ENCODE data around the gene ITGB6. TPM values are rescaled to one million over a fixed set of nuclear protein-coding genes. Genes with fewer than 3 reads are reported as not detected.

The ITGB6 gene
- total RNA-seq, 6 donors from 2014 or later = 52.6 to 124 (median 68.8) TPM

DNA sequence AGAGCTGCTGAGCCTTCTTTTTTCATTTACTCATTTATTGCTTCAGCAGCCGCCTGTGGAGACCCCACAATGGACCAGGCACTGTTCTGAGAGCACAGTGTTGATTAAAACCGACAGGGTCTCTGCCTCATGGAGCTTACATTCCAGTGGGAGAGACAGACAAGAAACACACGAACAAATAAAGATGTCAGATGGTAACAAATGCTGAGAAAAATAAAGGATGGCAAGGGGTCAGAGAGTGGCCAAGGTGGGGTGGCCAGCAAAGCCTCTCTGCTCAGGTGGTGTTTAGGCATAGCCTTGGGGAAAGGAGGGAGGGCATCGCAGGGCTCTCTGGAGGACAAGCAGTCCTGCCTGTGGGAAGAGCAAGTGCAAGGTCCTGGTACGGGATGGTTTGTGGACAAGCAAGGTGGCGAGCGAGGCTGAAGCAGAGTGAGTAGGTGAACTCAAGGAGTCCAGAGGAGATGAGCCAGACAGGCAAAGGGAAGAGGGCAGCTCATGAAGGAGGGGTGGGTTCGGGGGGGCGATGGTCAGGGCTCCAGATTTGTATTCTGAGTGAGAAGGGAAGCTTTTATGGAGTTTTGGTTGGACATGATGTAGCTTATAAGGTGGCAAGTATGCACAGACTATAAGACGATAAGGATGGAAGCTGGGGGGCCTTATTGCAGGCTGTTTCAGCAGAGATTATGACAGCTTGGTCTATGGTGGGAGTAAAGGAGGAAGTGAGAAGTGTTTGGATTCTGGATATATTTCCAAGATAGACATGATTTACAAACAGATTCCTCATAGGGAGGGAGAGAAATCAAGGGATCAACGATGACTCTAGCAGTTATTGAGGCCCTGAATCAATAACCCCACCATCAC lies 8.8 kb upstream of the ITGB6 start:
- DNase-seq (no peak), ATAC-seq (ENCODE audit: low FRiP score in 2 of 2) (no peak)
- TF ChIP-seq EP300 (IDR thresholded peaks at IDR 0.05) (no peak), POLR2A (IDR thresholded peaks at IDR 0.05) (no peak), POLR2AphosphoS5 (IDR thresholded peaks at IDR 0.05) (no peak)
- TF ChIP-seq, protein P1, sequence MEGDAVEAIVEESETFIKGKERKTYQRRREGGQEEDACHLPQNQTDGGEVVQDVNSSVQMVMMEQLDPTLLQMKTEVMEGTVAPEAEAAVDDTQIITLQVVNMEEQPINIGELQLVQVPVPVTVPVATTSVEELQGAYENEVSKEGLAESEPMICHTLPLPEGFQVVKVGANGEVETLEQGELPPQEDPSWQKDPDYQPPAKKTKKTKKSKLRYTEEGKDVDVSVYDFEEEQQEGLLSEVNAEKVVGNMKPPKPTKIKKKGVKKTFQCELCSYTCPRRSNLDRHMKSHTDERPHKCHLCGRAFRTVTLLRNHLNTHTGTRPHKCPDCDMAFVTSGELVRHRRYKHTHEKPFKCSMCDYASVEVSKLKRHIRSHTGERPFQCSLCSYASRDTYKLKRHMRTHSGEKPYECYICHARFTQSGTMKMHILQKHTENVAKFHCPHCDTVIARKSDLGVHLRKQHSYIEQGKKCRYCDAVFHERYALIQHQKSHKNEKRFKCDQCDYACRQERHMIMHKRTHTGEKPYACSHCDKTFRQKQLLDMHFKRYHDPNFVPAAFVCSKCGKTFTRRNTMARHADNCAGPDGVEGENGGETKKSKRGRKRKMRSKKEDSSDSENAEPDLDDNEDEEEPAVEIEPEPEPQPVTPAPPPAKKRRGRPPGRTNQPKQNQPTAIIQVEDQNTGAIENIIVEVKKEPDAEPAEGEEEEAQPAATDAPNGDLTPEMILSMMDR (IDR thresholded peaks at IDR 0.05) = no peak
- peaks cover 23 to 34% (median 26%) of the 10 kb centered on the region in 4 donors for H3K4me1 ChIP-seq
- 88% methylated on average over 9 to 11 of the region's 11 CpGs for WGBS, 2 donors
- H3K36me3 ChIP-seq = no peaks in the 10 kb centered on the region
- no peaks in the 10 kb centered on the region for H3K27me3 ChIP-seq
- H3K27ac ChIP-seq = peak overlapping the region; percentile 45 to 79 (median 68)
- no peak overlapping the region for H3K4me3 ChIP-seq
- H3K9me3 ChIP-seq = no peaks in the 10 kb centered on the region

DNA sequence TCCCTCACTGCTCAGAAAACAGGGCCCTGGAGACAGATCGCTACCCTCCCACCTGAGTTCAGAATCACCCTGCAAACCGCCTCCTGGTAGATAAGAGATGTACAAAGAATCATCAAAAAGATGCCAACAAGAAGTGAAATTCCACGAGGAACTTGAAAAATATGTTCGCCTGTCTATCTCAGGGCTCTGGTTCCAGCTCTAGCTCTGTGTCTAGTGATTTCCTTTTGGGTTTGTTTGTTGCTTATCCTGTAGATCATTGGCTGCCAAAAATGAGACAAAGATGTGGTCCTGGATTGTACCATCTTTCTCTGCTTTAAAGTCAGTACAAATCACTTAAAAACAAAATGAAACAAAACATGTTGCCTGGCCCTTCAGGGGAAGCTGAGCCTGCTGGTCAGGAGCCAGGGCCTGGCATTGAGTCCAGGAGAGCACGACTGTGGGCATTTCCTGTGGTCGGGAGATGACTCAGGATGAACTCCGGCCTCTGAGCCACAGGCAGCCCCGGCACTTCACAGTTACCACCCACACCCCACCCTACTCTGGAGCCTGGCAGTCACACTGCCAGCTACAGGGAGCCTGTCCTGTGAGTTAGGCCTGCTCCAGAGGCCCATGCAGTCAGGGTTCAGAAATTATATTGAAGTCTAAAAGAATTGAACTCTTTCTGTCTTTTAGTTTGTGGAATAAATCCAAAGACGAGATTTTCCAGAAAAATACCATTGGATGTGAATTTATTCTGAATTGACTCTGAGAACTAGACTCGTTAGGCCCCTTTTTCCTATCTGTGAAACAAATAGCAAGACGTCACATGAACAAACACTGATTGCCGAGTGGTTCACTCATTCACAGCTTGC lies 8.0 kb upstream of the ITGB6 start:
- no peaks in the 10 kb centered on the region for H3K9me3 ChIP-seq
- no peak overlapping the region for H3K4me3 ChIP-seq
- H3K4me1 ChIP-seq = peaks cover 23 to 34% (median 26%) of the 10 kb centered on the region in 4 donors
- TF ChIP-seq POLR2A (IDR thresholded peaks at IDR 0.05) (no peak), POLR2AphosphoS5 (IDR thresholded peaks at IDR 0.05) (peak in 1 of 2 donors; percentile 60)
- ATAC-seq (ENCODE audit: low FRiP score in 2 of 2) (peak; percentile 85), DNase-seq (peak in 1 of 2 donors; percentile 85)
- no peaks in the 10 kb centered on the region for H3K27me3 ChIP-seq
- H3K27ac ChIP-seq = peak overlapping the region; percentile 45 to 79 (median 68)
- 43 to 49% methylated on average over 12 of the region's 12 CpGs for WGBS, 2 donors
- no peaks in the 10 kb centered on the region for H3K36me3 ChIP-seq

DNA sequence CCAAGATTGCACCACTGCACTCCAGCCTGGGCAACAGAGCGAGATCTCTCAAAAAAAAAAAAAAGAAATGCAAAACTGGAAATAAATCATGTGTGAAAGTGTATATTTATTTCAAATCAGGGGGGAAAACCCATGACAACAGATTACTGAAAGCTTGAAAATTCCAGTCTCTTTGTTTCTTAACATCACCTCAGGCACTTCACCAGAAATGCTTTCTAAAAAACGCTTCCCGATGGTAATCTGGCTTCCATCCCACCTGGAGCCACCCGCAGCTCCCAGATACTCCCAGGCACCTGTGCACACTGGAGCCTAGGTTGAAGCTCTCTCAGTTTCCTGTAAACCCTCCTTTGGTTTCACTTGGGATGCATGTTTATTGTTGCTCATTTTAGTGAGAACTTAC lies 7.2 kb upstream of the ITGB6 start:
- H3K27me3 ChIP-seq = no peaks in the 10 kb centered on the region
- no peak for TF ChIP-seq POLR2A (IDR thresholded peaks at IDR 0.05)
- TF ChIP-seq EP300 (IDR thresholded peaks at IDR 0.05) = no peak
- no peak for TF ChIP-seq POLR2AphosphoS5 (IDR thresholded peaks at IDR 0.05)
- TF ChIP-seq, protein P1 (IDR thresholded peaks at IDR 0.05) = no peak
- H3K4me1 ChIP-seq = peaks cover 23 to 34% (median 26%) of the 10 kb centered on the region in 4 donors
- H3K9me3 ChIP-seq = no peaks in the 10 kb centered on the region
- no peak overlapping the region for H3K4me3 ChIP-seq
- H3K36me3 ChIP-seq = no peaks in the 10 kb centered on the region
- 72 to 77% methylated on average over 4 of the region's 4 CpGs for WGBS, 2 donors
- DNase-seq = no peak
- ATAC-seq (ENCODE audit: low FRiP score in 2 of 2) = no peak
- H3K27ac ChIP-seq = peak overlapping the region in 3 of 4 donors; percentile 45 to 77 (median 60)

DNA sequence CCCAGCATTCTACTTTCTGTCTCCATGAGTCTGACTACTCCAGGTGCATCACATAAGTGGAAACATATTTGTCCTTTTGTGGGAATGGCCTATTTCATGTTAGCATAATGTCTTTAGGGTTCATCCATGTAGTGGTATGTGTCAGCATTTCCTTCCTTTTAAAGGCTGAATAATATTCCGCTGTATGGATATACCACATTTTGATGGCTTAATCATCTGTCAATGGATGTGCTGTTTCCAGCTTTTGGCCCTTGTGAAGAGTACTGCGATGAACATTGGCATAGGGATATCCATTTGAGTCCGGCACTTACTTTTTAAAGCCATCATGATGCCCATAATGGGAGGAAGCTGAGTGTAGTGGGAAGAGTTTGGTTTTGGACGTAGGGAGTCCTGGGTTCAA lies 6.4 kb upstream of the ITGB6 start:
- no peak for TF ChIP-seq EP300 (IDR thresholded peaks at IDR 0.05)
- TF ChIP-seq POLR2A (IDR thresholded peaks at IDR 0.05) = no peak
- TF ChIP-seq, protein P1 (IDR thresholded peaks at IDR 0.05) = no peak
- TF ChIP-seq POLR2AphosphoS5 (IDR thresholded peaks at IDR 0.05) = no peak
- peak overlapping the region in 1 of 4 donors; percentile 8 for H3K27ac ChIP-seq
- WGBS, 2 donors = 85 to 93% methylated on average over 4 of the region's 4 CpGs
- no peak overlapping the region for H3K4me3 ChIP-seq
- no peaks in the 10 kb centered on the region for H3K36me3 ChIP-seq
- DNase-seq = no peak
- H3K9me3 ChIP-seq = no peaks in the 10 kb centered on the region
- peaks cover 23 to 34% (median 26%) of the 10 kb centered on the region in 4 donors for H3K4me1 ChIP-seq
- no peak for ATAC-seq (ENCODE audit: low FRiP score in 2 of 2)
- no peaks in the 10 kb centered on the region for H3K27me3 ChIP-seq

DNA sequence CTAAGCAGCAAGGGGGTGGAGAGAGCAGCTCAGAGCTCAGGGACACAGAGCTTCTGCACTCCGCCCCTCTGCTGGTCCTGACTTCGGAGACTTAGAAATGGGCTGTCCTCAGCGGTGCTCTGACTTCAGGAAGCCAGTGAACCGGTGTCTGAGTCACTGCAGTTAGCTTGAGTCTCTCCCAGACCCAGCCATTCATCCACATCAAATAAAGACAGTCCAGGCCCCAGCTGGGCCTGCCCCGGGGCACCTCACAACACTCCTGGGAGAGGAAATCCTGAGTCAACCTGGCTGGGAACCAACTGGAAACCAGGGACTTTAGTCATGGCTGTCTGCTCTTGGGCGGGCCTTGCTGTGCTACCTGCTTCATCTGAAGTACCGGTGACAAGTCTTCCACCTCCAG lies 5.4 kb upstream of the ITGB6 start:
- H3K27ac ChIP-seq = peak overlapping the region; percentile 13 to 58 (median 30)
- no peaks in the 10 kb centered on the region for H3K27me3 ChIP-seq
- peaks cover 20 to 28% (median 26%) of the 10 kb centered on the region in 4 donors for H3K4me1 ChIP-seq
- H3K36me3 ChIP-seq = no peaks in the 10 kb centered on the region
- no peaks in the 10 kb centered on the region for H3K9me3 ChIP-seq
- DNase-seq (peak; percentile 34 to 77), ATAC-seq (ENCODE audit: low FRiP score in 2 of 2) (peak; percentile 46 to 70)
- H3K4me3 ChIP-seq = no peak overlapping the region
- WGBS, 2 donors = 56 to 83% methylated on average over 2 to 6 of the region's 7 CpGs
- TF ChIP-seq EP300 (IDR thresholded peaks at IDR 0.05) = peak in 1 of 4 donors; percentile 4
- TF ChIP-seq POLR2AphosphoS5 (IDR thresholded peaks at IDR 0.05) = peak in 1 of 2 donors; percentile 32
- TF ChIP-seq, protein P1 (IDR thresholded peaks at IDR 0.05) = no peak
